ENCODE data around the gene PROSER1. TPM values are rescaled to one million over a fixed set of nuclear protein-coding genes. Genes with fewer than 3 reads are reported as not detected.

Gene PROSER1
- total and polyA plus RNA-seq, 9 of the 15 experiments (the other 6 are each of a cell fraction or from before 2014, with no cell fraction given): 9.2 to 36.2 (median 10.4) TPM

GRCh38 chr13:39044536-39044935 is 6.6 kb upstream of the PROSER1 start (continued):
- TF ChIP-seq, protein P1, sequence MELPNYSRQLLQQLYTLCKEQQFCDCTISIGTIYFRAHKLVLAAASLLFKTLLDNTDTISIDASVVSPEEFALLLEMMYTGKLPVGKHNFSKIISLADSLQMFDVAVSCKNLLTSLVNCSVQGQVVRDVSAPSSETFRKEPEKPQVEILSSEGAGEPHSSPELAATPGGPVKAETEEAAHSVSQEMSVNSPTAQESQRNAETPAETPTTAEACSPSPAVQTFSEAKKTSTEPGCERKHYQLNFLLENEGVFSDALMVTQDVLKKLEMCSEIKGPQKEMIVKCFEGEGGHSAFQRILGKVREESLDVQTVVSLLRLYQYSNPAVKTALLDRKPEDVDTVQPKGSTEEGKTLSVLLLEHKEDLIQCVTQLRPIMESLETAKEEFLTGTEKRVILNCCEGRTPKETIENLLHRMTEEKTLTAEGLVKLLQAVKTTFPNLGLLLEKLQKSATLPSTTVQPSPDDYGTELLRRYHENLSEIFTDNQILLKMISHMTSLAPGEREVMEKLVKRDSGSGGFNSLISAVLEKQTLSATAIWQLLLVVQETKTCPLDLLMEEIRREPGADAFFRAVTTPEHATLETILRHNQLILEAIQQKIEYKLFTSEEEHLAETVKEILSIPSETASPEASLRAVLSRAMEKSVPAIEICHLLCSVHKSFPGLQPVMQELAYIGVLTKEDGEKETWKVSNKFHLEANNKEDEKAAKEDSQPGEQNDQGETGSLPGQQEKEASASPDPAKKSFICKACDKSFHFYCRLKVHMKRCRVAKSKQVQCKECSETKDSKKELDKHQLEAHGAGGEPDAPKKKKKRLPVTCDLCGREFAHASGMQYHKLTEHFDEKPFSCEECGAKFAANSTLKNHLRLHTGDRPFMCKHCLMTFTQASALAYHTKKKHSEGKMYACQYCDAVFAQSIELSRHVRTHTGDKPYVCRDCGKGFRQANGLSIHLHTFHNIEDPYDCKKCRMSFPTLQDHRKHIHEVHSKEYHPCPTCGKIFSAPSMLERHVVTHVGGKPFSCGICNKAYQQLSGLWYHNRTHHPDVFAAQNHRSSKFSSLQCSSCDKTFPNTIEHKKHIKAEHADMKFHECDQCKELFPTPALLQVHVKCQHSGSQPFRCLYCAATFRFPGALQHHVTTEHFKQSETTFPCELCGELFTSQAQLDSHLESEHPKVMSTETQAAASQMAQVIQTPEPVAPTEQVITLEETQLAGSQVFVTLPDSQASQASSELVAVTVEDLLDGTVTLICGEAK (IDR thresholded peaks at IDR 0.05): no peak
- TF ChIP-seq, protein P1 (CRISPR knock-in tag; IDR thresholded peaks at IDR 0.05): no peak
- TF ChIP-seq CHD4 (IDR thresholded peaks at IDR 0.05; ENCODE audit: insufficient read depth, insufficient replicate concordance, low read depth, low read length, poor library complexity, severe bottlenecking): no peak
